ENCODE data around the gene DPYD.

Gene DPYD

GRCh38 chr1:97433094-97433823 is 487.6 kb downstream of the DPYD start:
- no peak for DNase-seq (ENCODE audit: low read depth)

- DNase-seq (ENCODE audit: low read depth) = no peak
These were observed 493.5 kb downstream of the DPYD start for GRCh38 chr1:97427371-97427770.

GRCh38 chr1:97424209-97424608 is 496.6 kb downstream of the DPYD start:
- DNase-seq (ENCODE audit: low read depth) = no peak

- DNase-seq (ENCODE audit: low read depth) = no peak
These were observed 497.4 kb downstream of the DPYD start for GRCh38 chr1:97423403-97423802.

GRCh38 chr1:97417661-97418060 is 503.2 kb downstream of the DPYD start:
- no peak for DNase-seq (ENCODE audit: low read depth)

- DNase-seq (ENCODE audit: low read depth) = no peak
These were observed 506.0 kb downstream of the DPYD start for GRCh38 chr1:97414682-97415312.

GRCh38 chr1:97412737-97413136 is 508.1 kb downstream of the DPYD start:
- DNase-seq (ENCODE audit: low read depth) = no peak

GRCh38 chr1:97412166-97412565 is 508.7 kb downstream of the DPYD start:
- DNase-seq (ENCODE audit: low read depth) = no peak

- DNase-seq (ENCODE audit: low read depth) = no peak
These were observed 524.4 kb downstream of the DPYD start for GRCh38 chr1:97396463-97396862.

- no peak for DNase-seq (ENCODE audit: low read depth)
These were observed 528.1 kb downstream of the DPYD start for GRCh38 chr1:97392701-97393100.

GRCh38 chr1:97385536-97386277 is 535.1 kb downstream of the DPYD start:
- no peak for DNase-seq (ENCODE audit: low read depth)

GRCh38 chr1:97384294-97384968 is 536.4 kb downstream of the DPYD start:
- DNase-seq (ENCODE audit: low read depth) = no peak

GRCh38 chr1:97383797-97384196 is 537.0 kb downstream of the DPYD start:
- DNase-seq (ENCODE audit: low read depth) = no peak

- DNase-seq (ENCODE audit: low read depth) = no peak
These were observed 538.6 kb downstream of the DPYD start for GRCh38 chr1:97382206-97382605.

GRCh38 chr1:97379387-97380075 is 541.3 kb downstream of the DPYD start:
- DNase-seq (ENCODE audit: low read depth) = no peak

GRCh38 chr1:97378596-97378995 is 542.2 kb downstream of the DPYD start:
- no peak for DNase-seq (ENCODE audit: low read depth)

- DNase-seq (ENCODE audit: low read depth) = no peak
These were observed 543.3 kb downstream of the DPYD start for GRCh38 chr1:97377432-97378034.

- DNase-seq (ENCODE audit: low read depth) = no peak
These were observed 547.8 kb downstream of the DPYD start for GRCh38 chr1:97373000-97373399.

GRCh38 chr1:97372531-97372930 is 548.3 kb downstream of the DPYD start:
- DNase-seq (ENCODE audit: low read depth) = no peak

- no peak for DNase-seq (ENCODE audit: low read depth)
These were observed 552.5 kb downstream of the DPYD start for GRCh38 chr1:97368296-97368695.

GRCh38 chr1:97366984-97367383 is 553.9 kb downstream of the DPYD start:
- no peak for DNase-seq (ENCODE audit: low read depth)

- DNase-seq (ENCODE audit: low read depth) = no peak
These were observed 555.8 kb downstream of the DPYD start for GRCh38 chr1:97365026-97365425.
